GM15510 (cell line): Measurements from ENCODE around the gene PIP5K1A.

Experiments used
- POLR2A ChIP-seq: IDR thresholded peaks from 3 replicates; pipeline ENCODE4 v1.6.1; 2011; ENCODE audit warnings: borderline replicate concordance; ENCODE audit not compliant: insufficient read length; ENCODE audit errors: extremely low read depth

The PIP5K1A gene

DNA sequence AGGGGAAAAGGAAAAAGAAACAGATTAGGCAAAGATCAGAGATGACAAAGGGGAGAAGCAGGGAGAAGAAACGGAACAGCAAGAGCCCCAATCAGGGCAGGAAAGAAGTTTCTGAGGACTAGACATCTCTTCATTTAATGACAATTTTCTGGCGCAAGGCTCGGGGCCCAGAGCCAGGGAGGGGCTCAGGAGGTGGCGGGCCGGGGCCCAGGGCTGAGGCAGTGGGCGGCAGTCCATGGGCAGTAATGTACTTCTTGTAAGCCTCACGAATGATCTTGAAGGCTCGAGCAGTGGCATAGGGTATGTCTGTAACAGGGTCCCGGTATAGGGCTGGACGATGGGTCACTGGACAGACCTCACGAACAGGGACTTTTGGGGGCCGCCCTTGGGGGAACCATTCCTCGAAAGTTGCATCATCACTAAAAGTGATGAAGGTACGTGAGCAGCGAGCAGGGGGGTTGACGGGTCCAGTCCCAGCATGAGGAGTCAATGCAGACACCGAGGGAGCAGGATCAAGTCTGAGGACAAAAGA lies 21.8 kb upstream of the PIP5K1A start:
- no peak for TF ChIP-seq POLR2A

DNA sequence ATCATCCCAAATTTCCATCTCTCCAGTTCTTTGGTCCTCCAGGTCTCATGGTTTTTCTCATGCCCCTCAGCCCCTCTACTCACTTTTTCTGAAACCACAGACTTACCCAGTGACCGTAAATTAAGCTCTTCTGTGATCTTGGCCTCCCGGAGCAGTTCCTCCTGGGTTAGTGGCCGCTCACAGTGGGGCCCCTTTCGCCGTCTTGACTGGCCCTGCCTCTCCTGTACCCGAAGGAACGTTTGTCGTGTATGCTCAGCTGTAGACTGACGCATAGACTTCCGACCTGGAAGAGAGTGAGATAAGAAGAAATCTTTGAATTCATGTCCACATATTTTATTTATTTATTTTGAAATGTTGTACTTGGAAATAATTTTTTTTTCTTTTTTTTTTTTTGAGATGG lies 14.1 kb upstream of the PIP5K1A start:
- no peak for TF ChIP-seq POLR2A

DNA sequence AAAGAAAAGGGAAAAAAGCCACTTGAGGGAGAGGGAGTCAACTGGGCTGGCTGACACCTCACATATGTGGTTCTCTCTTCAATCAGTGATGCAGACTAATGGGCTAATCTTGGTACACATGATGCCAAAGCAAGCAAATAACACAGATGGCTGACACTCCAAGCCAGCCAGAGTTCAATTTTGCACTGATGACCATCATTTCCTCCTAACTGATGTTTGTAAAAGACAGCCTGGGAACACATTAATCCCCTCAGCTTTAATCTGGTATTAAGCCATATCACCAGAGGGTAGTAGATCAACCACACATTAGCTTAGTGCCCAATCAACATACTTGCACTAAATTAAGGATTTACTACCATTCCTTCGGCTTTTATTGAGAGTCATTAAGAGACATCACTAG lies 11.1 kb upstream of the PIP5K1A start:
- TF ChIP-seq POLR2A = no peak

GRCh38 chr1:151189637-151190445 lies 8.5 kb upstream of the PIP5K1A start, which contains the start of gene VPS72:
Gene VPS72, minus strand, starts transcription at chr1:151190197. Its CDS starts 76 bp downstream, at chr1:151190121.
- peak; percentile 89 for TF ChIP-seq POLR2A

DNA sequence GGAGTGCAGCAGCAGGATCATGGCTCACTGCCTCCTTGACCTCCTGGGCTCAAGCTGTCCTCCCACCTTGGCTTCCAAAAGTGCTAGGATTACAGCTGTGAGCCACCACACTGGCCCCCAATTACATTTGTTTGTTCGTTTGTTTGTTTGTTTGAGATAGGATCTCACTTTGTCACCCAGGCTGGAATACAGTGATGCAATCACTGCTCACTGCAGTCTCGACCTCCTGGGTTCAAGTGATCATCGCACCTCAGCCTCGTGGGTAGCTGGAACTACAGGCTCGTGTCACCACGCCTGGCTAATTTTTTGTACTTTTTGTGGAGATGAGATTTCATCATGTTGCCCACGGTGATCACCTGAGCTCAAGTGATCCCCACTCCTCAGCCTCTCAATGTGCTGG lies 6.3 kb upstream of the PIP5K1A start:
- no peak for TF ChIP-seq POLR2A

GRCh38 chr1:151193304-151193703 lies 5.0 kb upstream of the PIP5K1A start:
- no peak for TF ChIP-seq POLR2A

DNA sequence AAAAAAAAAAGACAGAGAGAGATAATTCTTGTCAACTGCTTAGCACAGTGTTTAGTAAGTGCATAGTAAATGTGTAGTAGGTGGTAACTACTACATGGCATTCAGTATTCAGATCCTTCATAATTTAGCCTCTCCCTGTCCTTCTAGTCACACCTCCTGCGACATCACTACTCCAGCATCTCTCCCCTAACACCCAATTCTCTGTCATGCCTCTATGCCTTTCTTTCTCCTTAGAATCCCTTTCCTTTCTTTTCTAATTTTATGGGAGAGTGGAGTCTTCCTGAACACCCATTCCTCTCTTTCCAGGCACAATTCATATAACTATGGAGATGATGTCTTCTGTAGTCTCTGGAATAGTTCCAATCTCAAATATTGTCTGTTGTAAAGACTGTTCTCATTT lies 4.5 kb upstream of the PIP5K1A start:
- no peak for TF ChIP-seq POLR2A

GRCh38 chr1:151196292-151196800 lies 2.0 kb upstream of the PIP5K1A start:
- no peak for TF ChIP-seq POLR2A

- no peak for TF ChIP-seq POLR2A
Observed at GRCh38 chr1:151197863-151198253, 494 bp upstream of the PIP5K1A start.

GRCh38 chr1:151199873-151200581 lies 1.7 kb downstream of the PIP5K1A start:
- TF ChIP-seq POLR2A = no peak

- TF ChIP-seq POLR2A = no peak
Observed at GRCh38 chr1:151210830-151211229, 12.5 kb downstream of the PIP5K1A start.

- no peak for TF ChIP-seq POLR2A
Observed at GRCh38 chr1:151211972-151212705, 13.8 kb downstream of the PIP5K1A start.

DNA sequence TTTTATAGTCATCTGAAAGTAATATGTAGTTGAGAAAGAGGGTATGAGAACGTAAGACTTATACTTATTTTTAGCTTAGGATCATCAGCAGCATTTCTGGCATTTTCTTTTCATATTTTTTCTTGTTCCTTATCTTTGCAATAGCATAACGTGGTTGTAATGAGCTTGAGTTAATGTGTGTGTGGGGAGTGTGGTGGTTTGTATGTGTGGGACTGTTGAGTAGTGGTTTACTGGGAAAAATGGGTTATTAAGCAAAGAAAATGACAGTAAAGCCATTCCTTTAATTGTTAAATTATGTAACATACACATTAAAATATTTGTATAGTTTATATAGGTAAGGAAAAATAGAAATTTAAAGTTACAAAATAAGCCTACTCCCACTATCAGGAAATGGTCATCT lies 15.2 kb downstream of the PIP5K1A start:
- TF ChIP-seq POLR2A = no peak

DNA sequence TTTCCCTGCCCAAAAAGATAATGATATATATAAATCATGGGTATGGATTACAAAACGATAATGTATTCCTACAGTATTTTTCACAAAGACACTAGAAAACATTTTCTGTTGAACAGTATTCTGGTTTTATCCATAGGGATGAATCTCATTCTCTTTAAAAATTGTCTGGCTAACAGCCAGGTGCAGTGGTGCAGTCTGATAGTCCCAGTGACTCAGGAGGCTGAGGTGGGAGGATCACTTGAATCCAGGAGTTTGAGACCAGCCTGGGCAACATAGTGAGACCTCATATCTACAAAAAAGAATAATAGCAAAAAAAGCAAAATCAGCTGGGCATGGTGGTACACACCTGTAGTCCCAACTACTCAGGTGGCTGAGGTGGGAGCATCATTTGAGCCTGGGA lies 23.3 kb downstream of the PIP5K1A start:
- TF ChIP-seq POLR2A = no peak

- TF ChIP-seq POLR2A = no peak
Observed at GRCh38 chr1:151222130-151222529, 23.8 kb downstream of the PIP5K1A start.
